Testis (tissue), 2 donors: ENCODE results near the gene RTL3.

Experiments used
- POLR2A ChIP-seq: fragments of 450-650 bp; IDR thresholded peaks from one replicate; pipeline ENCODE4 v1.6.1; 2017; ENCODE audit warnings: antibody characterized with exemption, mild to moderate bottlenecking, moderate library complexity
- TF ChIP-seq, protein P1 (sequence below), 3 experiments: fragments of 450-650 bp in 2 of 3; fragments of 200-600 bp in 1 of 3; sonication (generic) in 1 of 3; IDR thresholded peaks; one replicate each; pipeline ENCODE4 v1.5.1; 2016 to 2019; ENCODE audit warnings: antibody characterized with exemption in 3 of 3, mild to moderate bottlenecking in 2 of 3, moderate library complexity in 1 of 3

DNA sequence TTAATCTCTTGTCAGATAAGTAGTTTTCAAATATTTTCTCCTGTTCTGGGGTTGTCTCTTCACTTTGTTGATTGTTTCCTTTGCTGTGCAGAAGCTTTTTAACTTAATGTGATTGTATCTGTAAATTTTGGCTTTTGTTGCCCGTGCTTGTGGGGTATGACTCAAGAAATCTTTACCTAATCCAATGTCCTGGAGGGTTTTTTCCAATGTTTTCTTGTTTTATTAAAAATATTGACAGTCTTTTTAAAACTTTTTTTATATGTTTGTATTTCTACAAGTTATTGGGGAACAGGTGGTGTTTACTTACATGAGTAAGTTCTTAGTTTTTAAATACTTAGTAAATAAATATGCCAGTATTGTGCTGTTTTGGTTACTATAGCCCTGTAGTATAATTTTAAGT lies 44.9 kb downstream of the RTL3 start:
- TF ChIP-seq, protein P1, sequence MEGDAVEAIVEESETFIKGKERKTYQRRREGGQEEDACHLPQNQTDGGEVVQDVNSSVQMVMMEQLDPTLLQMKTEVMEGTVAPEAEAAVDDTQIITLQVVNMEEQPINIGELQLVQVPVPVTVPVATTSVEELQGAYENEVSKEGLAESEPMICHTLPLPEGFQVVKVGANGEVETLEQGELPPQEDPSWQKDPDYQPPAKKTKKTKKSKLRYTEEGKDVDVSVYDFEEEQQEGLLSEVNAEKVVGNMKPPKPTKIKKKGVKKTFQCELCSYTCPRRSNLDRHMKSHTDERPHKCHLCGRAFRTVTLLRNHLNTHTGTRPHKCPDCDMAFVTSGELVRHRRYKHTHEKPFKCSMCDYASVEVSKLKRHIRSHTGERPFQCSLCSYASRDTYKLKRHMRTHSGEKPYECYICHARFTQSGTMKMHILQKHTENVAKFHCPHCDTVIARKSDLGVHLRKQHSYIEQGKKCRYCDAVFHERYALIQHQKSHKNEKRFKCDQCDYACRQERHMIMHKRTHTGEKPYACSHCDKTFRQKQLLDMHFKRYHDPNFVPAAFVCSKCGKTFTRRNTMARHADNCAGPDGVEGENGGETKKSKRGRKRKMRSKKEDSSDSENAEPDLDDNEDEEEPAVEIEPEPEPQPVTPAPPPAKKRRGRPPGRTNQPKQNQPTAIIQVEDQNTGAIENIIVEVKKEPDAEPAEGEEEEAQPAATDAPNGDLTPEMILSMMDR (IDR thresholded peaks at IDR 0.05), result no peak
- no peak for TF ChIP-seq POLR2A
